Cardiac muscle cell (in vitro differentiated cells and primary cell): ENCODE results near the gene B9D1. TPM values are rescaled to one million over a fixed set of nuclear protein-coding genes. Genes with fewer than 3 reads are reported as not detected.

ENCODE experiments used
- DNase-seq, 2 donors: peaks; one replicate each; pipeline versions ENCODE4 v3.0.0 to v3.0.0-alpha.2; 2010 to 2017; ENCODE audit warnings: low read depth in 1 of 2, low spot score in 1 of 2
- H3K27ac ChIP-seq: fragments of 200-600 bp; sonication (generic); 2 replicates; pipeline ENCODE4 v1.5.1; 2016
- H3K27me3 ChIP-seq: fragments of 200-600 bp; sonication (generic); 2 replicates; pipeline ENCODE4 v1.6.0; 2016; ENCODE audit warnings: control low read depth
- H3K36me3 ChIP-seq: fragments of 200-600 bp; sonication (generic); 2 replicates; pipeline ENCODE4 v1.5.1; 2016; ENCODE audit warnings: control low read depth
- H3K4me1 ChIP-seq: fragments of 200-600 bp; sonication (generic); 2 replicates; pipeline ENCODE4 v1.8.1; 2017; ENCODE audit warnings: low read depth, mild to moderate bottlenecking, mixed run types
- H3K4me3 ChIP-seq: fragments of 200-600 bp; sonication (generic); 2 replicates; pipeline ENCODE4 v1.5.1; 2016; ENCODE audit warnings: mild to moderate bottlenecking
- H3K9me3 ChIP-seq: fragments of 200-600 bp; sonication (generic); 2 replicates; pipeline ENCODE4 v1.5.1; 2017; ENCODE audit warnings: low read depth, mild to moderate bottlenecking, control low read depth
- CTCF ChIP-seq: IDR thresholded peaks from 2 replicates; pipeline ENCODE4 v1.5.1; 2012; ENCODE audit warnings: low read depth, mild to moderate bottlenecking, low read length
- polyA plus RNA-seq: library from polyadenylated mRNA; unstranded; fragments of >200 nt; fragmentation: Nextera tagmentation; extraction: Ambion mirVana; gene quantifications from 2 replicates; pipeline ENCODE4 v1.2.1, GENCODE V29; 2016
- total RNA-seq: library from RNA; depleted of rRNA; stranded (reverse); fragments of >200 nt; gene quantifications from 2 replicates; pipeline ENCODE4 v1.2.3, GENCODE V29; 2016

B9D1 gene
- total and polyA plus RNA-seq, 2 experiments from 2014 or later: 54.5 to 65.7 TPM

GRCh38 chr17:19294443-19294842 lies 68.1 kb downstream of the B9D1 start:
- H3K27ac ChIP-seq: no peak overlapping the region
- no peaks in the 10 kb centered on the region for H3K27me3 ChIP-seq
- no peaks in the 10 kb centered on the region for H3K9me3 ChIP-seq
- no peak overlapping the region for H3K4me3 ChIP-seq
- DNase-seq: no peak
- H3K36me3 ChIP-seq: no peaks in the 10 kb centered on the region
- no peak for TF ChIP-seq CTCF
- H3K4me1 ChIP-seq: peaks cover 37% of the 10 kb centered on the region

Other genes starting within 250 kb of the B9D1 start
- gene GRAPL, start 235.1 kb downstream of the B9D1 start, total RNA-seq: 0.57 TPM in 1 of 2 replicates, not detected in the other
- not detected in 2 replicates for gene GRAPL, start 235.1 kb downstream of the B9D1 start, polyA plus RNA-seq
- 32.5 and 43.5 TPM in 2 replicates for gene EPN2, start 125.4 kb downstream of the B9D1 start, total RNA-seq
- 45.5 and 75.9 TPM in 2 replicates for gene EPN2, start 125.4 kb downstream of the B9D1 start, polyA plus RNA-seq
- gene MAPK7, start 15.8 kb upstream of the B9D1 start, total RNA-seq: 26.8 and 27.1 TPM in 2 replicates
- 29.7 and 33.0 TPM in 2 replicates for gene MAPK7, start 15.8 kb upstream of the B9D1 start, polyA plus RNA-seq
- gene MFAP4, start 24.5 kb upstream of the B9D1 start, total RNA-seq: 14.1 and 16.7 TPM in 2 replicates
- gene MFAP4, start 24.5 kb upstream of the B9D1 start, polyA plus RNA-seq: 22.6 and 23.4 TPM in 2 replicates
- 1.2 and 2.6 TPM in 2 replicates for gene RNF112, start 48.5 kb upstream of the B9D1 start, total RNA-seq
- gene RNF112, start 48.5 kb upstream of the B9D1 start, polyA plus RNA-seq: 0.66 and 0.79 TPM in 2 replicates
- gene SLC47A1, start 171.1 kb upstream of the B9D1 start, total RNA-seq: 16.0 and 48.6 TPM in 2 replicates
- 15.5 and 19.7 TPM in 2 replicates for gene SLC47A1, start 171.1 kb upstream of the B9D1 start, polyA plus RNA-seq